KMS-11 (cell line): Measurements from ENCODE around the gene MLH3.

Experiments
- H2AFZ ChIP-seq: fragments of 200-600 bp; sonication (generic); 2 replicates; pipeline ENCODE4 v1.6.1; 2016; ENCODE audit warnings: antibody characterized with exemption, mixed run types, low read depth
- H3K27ac ChIP-seq: fragments of 200-600 bp; sonication (generic); 2 replicates; pipeline ENCODE4 v1.6.1; 2016; ENCODE audit warnings: mild to moderate bottlenecking, mixed run types
- H3K27me3 ChIP-seq: fragments of 200-600 bp; sonication (generic); 2 replicates; pipeline ENCODE4 v1.6.1; 2017; ENCODE audit warnings: mild to moderate bottlenecking, low read depth, mixed run types, moderate library complexity; ENCODE audit not compliant: insufficient read depth
- H3K36me3 ChIP-seq: fragments of 200-600 bp; sonication (generic); 2 replicates; pipeline ENCODE4 v1.6.1; 2017; ENCODE audit warnings: mild to moderate bottlenecking, mixed run types; ENCODE audit not compliant: insufficient read depth
- H3K4me1 ChIP-seq: fragments of 200-600 bp; sonication (generic); 2 replicates; pipeline ENCODE4 v1.6.1; 2016; ENCODE audit warnings: mild to moderate bottlenecking, low read depth, mixed run types; ENCODE audit not compliant: poor library complexity, severe bottlenecking
- H3K4me2 ChIP-seq: fragments of 200-600 bp; sonication (generic); 2 replicates; pipeline ENCODE4 v1.7.0; 2016; ENCODE audit warnings: mild to moderate bottlenecking, mixed run types
- H3K4me3 ChIP-seq: fragments of 200-600 bp; sonication (generic); IDR thresholded peaks from 2 replicates; pipeline ENCODE4 v1.6.1; 2017; ENCODE audit warnings: low read depth, low read length, mixed read lengths; ENCODE audit not compliant: insufficient read depth
- H3K79me2 ChIP-seq: fragments of 200-600 bp; sonication (generic); 2 replicates; pipeline ENCODE4 v1.6.1; 2016; ENCODE audit warnings: low read depth, mixed run types; ENCODE audit not compliant: insufficient read depth
- H3K9ac ChIP-seq: fragments of 200-600 bp; sonication (generic); 2 replicates; pipeline ENCODE4 v1.6.1; 2016; ENCODE audit warnings: mild to moderate bottlenecking, mixed run types
- H4K20me1 ChIP-seq: fragments of 200-600 bp; sonication (generic); 2 replicates; pipeline ENCODE4 v1.6.1; 2016; ENCODE audit warnings: mild to moderate bottlenecking, mixed run types; ENCODE audit not compliant: insufficient read depth
- CTCF ChIP-seq: fragments of 200-600 bp; sonication (generic); conservative IDR thresholded peaks from 2 replicates; pipeline ENCODE4 v1.6.1; 2017; ENCODE audit warnings: low read depth, mild to moderate bottlenecking, antibody characterized with exemption, low read length, moderate library complexity, mixed read lengths

Gene MLH3

GRCh38 chr14:75053396-75054291, 2.4 kb upstream of the MLH3 start:
- Histone ChIP-seq H3K79me2 (no peaks in the 10 kb centered on the region; the same call in 1 of the 2 replicates), H3K9ac (no peak overlapping the region), H3K4me2 (no peak overlapping the region), H2AFZ (no peak overlapping the region), H3K27me3 (no peaks in the 10 kb centered on the region), H3K27ac (no peak overlapping the region), H3K4me3 (no peak overlapping the region), H4K20me1 (no peaks in the 10 kb centered on the region; the same call in 1 of the 2 replicates), H3K36me3 (no peaks in the 10 kb centered on the region), H3K4me1 (peaks cover 20% of the 10 kb centered on the region)
- TF ChIP-seq CTCF = no peak

GRCh38 chr14:75051556-75051899, 261 bp upstream of the MLH3 start:
- H3K27me3 ChIP-seq = no peaks in the 10 kb centered on the region
- no peaks in the 10 kb centered on the region; the same call in 1 of the 2 replicates for H3K79me2 ChIP-seq
- H3K4me1 ChIP-seq = peaks cover 20% of the 10 kb centered on the region
- H2AFZ ChIP-seq = peak overlapping the region; percentile 67
- peak overlapping the region; percentile 86; the same call in 1 of the 2 replicates for H3K9ac ChIP-seq
- H3K4me2 ChIP-seq = peak overlapping the region; percentile 73
- peak overlapping the region; percentile 51; the same call in 1 of the 2 replicates for H3K27ac ChIP-seq
- no peaks in the 10 kb centered on the region; the same call in 1 of the 2 replicates for H4K20me1 ChIP-seq
- H3K36me3 ChIP-seq = no peaks in the 10 kb centered on the region
- no peak for TF ChIP-seq CTCF
- H3K4me3 ChIP-seq = no peak overlapping the region

- H3K9ac ChIP-seq = no peak overlapping the region
- peaks cover 21% of the 10 kb centered on the region for H3K4me1 ChIP-seq
- no peak for TF ChIP-seq CTCF
- no peaks in the 10 kb centered on the region for H4K20me1 ChIP-seq
- no peaks in the 10 kb centered on the region; the same call in 1 of the 2 replicates for H3K79me2 ChIP-seq
- no peaks in the 10 kb centered on the region for H3K36me3 ChIP-seq
- H3K4me3 ChIP-seq = no peak overlapping the region
- 0 out of 2 replicates have a peak overlapping the region, but pooled peaks have one; percentile 73 for H3K4me2 ChIP-seq
- H3K27ac ChIP-seq = no peak overlapping the region
- H2AFZ ChIP-seq = no peak overlapping the region
- H3K27me3 ChIP-seq = no peaks in the 10 kb centered on the region
Measured at GRCh38 chr14:75049731-75050201, 1.5 kb downstream of the MLH3 start.

GRCh38 chr14:75049136-75049535, 2.1 kb downstream of the MLH3 start:
- H3K79me2 ChIP-seq = no peaks in the 10 kb centered on the region; the same call in 1 of the 2 replicates
- H3K4me2 ChIP-seq = no peak overlapping the region
- H3K36me3 ChIP-seq = no peaks in the 10 kb centered on the region
- H3K9ac ChIP-seq = no peak overlapping the region
- H4K20me1 ChIP-seq = no peaks in the 10 kb centered on the region
- H3K27me3 ChIP-seq = no peaks in the 10 kb centered on the region
- H2AFZ ChIP-seq = no peak overlapping the region
- TF ChIP-seq CTCF = no peak
- H3K27ac ChIP-seq = no peak overlapping the region
- no peak overlapping the region for H3K4me3 ChIP-seq
- peaks cover 22% of the 10 kb centered on the region for H3K4me1 ChIP-seq
